ENCODE data around the gene TRMU. TPM values are rescaled to one million over a fixed set of nuclear protein-coding genes. Genes with fewer than 3 reads are reported as not detected.

TRMU gene
- total RNA-seq, 2 experiments from 2014 or later = 87.2 to 98.1 TPM

GRCh38 chr22:46362203-46362933, 26.9 kb downstream of the TRMU start:
- H3K4me1 Mint-ChIP-seq (ENCODE audit: low read depth) = no peaks in the 10 kb centered on the region
- H3K9me3 Mint-ChIP-seq = peaks cover 5% of the 10 kb centered on the region
- H3K4me3 Mint-ChIP-seq = no peak overlapping the region
- ATAC-seq (no peak), DNase-seq (no peak)
- intact Hi-C loops (cut with micrococcal nuclease) = no loop called here
- ChIA-PET POLR2A (no interaction called here), CTCF (no interaction called here)
- H3K36me3 Mint-ChIP-seq (ENCODE audit: low read depth) = peaks cover 22% of the 10 kb centered on the region
- H3K27me3 Mint-ChIP-seq = no peaks in the 10 kb centered on the region
- TF ChIP-seq CTCF (IDR thresholded peaks at IDR 0.05) = no peak
- H3K27ac Mint-ChIP-seq = no peak overlapping the region

GRCh38 chr22:46362934-46363515, 27.5 kb downstream of the TRMU start:
- no peak overlapping the region for H3K27ac Mint-ChIP-seq
- peaks cover 2% of the 10 kb centered on the region for H3K27me3 Mint-ChIP-seq
- peaks cover 5% of the 10 kb centered on the region for H3K9me3 Mint-ChIP-seq
- H3K4me3 Mint-ChIP-seq = no peak overlapping the region
- ChIA-PET POLR2A (no interaction called here), CTCF (no interaction called here)
- peaks cover 19% of the 10 kb centered on the region for H3K36me3 Mint-ChIP-seq (ENCODE audit: low read depth)
- ATAC-seq = no peak
- intact Hi-C loops (cut with micrococcal nuclease) = no loop called here
- no peak for DNase-seq
- peaks cover 2% of the 10 kb centered on the region for H3K4me1 Mint-ChIP-seq (ENCODE audit: low read depth)
- no peak for TF ChIP-seq CTCF (IDR thresholded peaks at IDR 0.05)

GRCh38 chr22:46363611-46364321, 28.3 kb downstream of the TRMU start:
- no peak overlapping the region for H3K4me3 Mint-ChIP-seq
- intact Hi-C loops (cut with micrococcal nuclease) = no loop called here
- DNase-seq = no peak

GRCh38 chr22:46364341-46365165, 29.0 kb downstream of the TRMU start:
- no peak for TF ChIP-seq CTCF (IDR thresholded peaks at IDR 0.05)
- H3K27ac Mint-ChIP-seq = no peak overlapping the region
- no peak for ATAC-seq
- ChIA-PET CTCF (no interaction called here), POLR2A (no interaction called here)
- no peak for DNase-seq
- intact Hi-C loops (cut with micrococcal nuclease) = no loop called here
- H3K9me3 Mint-ChIP-seq = peaks cover 5% of the 10 kb centered on the region
- H3K4me3 Mint-ChIP-seq = no peak overlapping the region
- peaks cover 2% of the 10 kb centered on the region for H3K4me1 Mint-ChIP-seq (ENCODE audit: low read depth)
- H3K36me3 Mint-ChIP-seq (ENCODE audit: low read depth) = peaks cover 7% of the 10 kb centered on the region
- H3K27me3 Mint-ChIP-seq = peaks cover 2% of the 10 kb centered on the region

More at GRCh38 chr22:46363611-46364321, 28.3 kb downstream of the TRMU start:
- no peak for TF ChIP-seq CTCF (IDR thresholded peaks at IDR 0.05)
- no peak for ATAC-seq
- ChIA-PET POLR2A (no interaction called here), CTCF (no interaction called here)
- H3K4me1 Mint-ChIP-seq (ENCODE audit: low read depth) = peaks cover 2% of the 10 kb centered on the region
- H3K27me3 Mint-ChIP-seq = peaks cover 2% of the 10 kb centered on the region
- peaks cover 14% of the 10 kb centered on the region for H3K36me3 Mint-ChIP-seq (ENCODE audit: low read depth)
- peaks cover 5% of the 10 kb centered on the region for H3K9me3 Mint-ChIP-seq
- no peak overlapping the region for H3K27ac Mint-ChIP-seq
